ENCODE measurements around the gene IFNAR1.
A peak's percentile ranks its signal among the peaks of the same experiment; 100 is the strongest.
"Not testable (repeated sequence)": the region's sequence is repeated elsewhere in the genome, so short reads cannot be mapped to it uniquely, and the experiment has no call there.

The IFNAR1 gene

DNA sequence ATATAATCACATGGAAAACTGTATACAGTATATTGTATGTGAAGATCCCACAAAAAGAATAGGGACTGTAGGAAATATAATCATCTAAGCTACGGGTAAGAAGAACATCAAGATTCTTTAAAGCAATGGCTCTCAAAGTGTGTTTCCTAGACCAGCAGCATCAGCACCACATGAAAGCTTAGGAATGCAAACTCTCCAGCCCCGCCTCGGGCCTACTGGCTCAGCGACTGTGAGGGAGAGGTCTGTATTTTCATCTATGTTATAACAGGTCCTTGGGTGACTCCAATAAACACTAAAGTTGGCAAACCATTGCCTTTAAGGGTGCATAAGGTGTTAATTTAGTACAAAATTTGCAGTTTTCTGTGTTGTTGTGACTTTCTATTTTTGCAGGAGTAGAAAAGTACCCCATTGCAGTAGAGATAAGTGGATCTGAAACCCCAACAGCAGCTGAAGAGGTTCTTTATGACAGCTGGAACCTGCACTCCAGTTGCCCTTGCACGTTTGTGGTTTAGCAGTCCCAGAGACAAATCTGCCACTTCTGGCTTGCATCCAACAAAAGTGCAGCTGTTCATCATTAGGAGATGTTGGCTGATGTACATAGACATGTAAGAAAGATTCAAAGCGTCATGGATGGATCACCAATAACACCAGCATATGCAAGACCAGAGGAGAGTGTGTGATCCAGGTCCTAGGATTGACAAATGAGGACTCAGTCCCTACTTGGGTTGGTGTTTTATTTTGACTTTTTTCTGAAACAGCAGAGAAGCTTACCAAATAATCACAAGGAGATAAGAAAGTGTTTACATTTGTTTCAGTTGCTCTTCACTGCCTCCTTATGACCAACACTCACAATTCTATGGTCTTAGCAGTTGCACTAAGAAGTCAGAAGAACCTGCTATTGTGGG, 15.9 kb upstream of the IFNAR1 start:
- peak; percentile 47 for DNase-seq

DNA sequence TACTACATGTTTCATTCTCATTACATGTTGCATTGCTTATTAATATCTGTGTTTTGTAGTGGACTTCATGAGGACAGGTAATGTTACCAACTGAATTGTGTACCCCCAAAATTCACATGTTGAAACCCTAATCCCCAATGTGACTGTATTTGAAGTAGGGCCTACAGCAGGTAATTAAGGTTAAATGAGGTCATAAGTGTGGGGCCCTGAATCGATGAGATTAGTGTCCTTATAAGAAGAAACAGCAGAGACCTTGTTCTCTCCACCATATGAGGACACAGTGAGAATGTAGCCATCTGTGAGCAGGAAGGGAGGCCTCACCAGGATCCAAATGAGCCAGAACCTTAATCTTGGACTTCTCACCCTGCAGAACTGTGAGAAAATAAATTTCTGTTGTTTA, 15.0 kb upstream of the IFNAR1 start:
- no peak for DNase-seq

DNA sequence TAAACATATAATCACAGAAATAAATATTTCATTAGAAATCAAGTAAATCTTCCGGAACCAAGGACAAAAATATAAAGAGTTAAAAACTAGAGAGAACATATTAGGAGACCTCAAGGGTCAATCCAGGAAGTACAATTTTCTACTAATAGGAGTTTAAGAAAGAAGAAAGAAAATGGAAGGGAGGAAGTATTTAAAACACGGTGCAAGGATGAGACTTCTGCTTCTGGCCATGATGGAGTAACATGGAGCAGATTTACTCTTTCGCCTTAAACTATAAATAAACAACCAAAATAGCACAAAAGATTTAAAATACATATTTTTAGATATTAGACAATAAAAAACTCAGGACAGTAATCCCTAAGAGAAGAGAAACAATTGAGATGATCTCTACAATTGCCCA, 12.6 kb upstream of the IFNAR1 start:
- no peak for DNase-seq

DNA sequence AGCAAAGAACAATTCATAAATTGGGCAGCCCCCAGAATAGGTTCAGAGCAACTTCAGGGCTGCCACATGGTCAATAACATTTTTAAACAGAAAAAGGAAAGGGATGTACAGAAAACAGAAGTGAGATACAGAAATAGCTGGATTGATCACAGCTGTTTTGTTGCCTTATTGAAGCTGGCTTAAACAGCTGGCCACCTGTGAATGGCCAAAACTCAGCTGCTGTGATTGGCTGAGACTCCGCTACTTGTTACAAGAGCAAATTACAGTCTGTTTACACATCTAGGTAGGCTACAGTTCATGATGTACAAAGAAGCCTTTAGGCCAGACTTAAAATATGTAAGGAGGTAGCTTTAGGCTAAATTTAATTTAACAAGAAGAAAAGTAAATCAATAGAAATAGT, 11.6 kb upstream of the IFNAR1 start:
- no peak for DNase-seq

DNA sequence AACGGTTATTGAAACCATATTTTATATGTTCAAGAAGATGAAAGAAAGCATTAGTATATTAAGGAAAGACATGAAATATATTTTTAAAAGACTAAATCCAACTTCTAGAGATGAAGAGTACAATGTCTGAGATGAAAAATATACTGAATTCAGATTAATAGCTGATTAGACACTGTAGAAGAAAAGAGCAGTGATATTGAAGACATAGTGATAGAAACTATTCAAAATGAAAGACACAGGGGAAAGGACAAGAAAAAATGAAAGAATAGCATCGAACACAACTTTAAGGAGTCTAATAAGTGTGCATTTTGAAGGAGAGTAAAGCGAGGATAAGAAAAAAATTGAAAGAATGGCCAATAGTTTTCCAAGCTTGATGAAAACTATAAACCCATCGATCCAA, 11.2 kb upstream of the IFNAR1 start:
- no peak for DNase-seq

DNA sequence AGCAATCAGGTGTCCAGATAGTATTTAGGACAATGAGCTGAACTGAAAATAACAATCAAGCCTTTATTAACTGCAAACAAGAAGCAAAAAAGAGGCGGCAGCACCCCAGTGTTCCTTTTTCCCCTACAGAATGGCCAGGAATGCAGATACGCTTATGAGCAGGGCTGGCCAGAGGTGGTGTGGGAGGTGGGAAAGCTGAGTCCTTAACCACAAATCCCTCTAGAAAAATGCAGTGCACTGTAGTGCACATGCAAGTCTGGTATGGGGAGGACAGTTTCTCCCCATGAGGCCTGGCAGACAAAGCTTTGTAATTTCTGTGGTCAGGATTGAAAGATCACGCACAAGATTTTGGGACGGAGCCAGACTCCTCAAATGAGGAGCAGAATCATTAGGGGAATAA, 10.7 kb upstream of the IFNAR1 start:
- no peak for DNase-seq

DNA sequence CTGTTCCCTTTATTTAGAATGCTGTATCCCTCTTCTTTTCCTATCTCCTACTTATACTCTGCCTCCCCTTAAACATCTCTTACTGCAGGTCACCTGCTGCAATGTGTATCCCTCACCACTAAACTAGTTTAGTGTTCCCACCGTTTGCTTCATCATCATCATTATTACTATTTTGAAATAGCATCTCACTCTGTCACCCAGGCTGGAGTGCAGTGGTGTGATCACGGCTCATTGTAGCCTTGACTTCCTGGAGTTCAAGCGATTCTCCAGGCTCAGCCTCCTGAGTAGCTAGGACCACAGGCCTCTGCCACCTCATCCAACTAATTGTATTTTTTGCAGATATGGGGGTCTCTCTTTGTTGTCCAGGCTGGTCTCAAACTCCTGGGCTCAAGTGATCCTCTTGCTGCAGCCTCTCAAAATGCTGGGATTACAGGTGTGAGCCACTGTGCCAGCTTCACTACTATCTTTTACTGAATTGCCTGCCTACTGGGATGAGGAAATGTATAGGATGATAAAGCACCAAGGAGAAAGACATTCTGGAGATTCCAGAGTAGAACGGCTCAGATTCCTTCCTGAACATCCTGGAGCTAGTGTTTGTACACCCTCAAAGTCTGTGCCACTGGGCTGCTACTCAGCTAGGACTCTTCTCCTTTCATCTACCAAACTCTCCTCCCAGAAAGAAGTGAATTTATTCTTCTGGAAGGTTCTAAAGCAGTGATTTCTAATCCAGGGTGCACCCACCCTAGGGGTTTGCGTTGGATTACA, 8.6 kb upstream of the IFNAR1 start:
- no peak for DNase-seq

DNA sequence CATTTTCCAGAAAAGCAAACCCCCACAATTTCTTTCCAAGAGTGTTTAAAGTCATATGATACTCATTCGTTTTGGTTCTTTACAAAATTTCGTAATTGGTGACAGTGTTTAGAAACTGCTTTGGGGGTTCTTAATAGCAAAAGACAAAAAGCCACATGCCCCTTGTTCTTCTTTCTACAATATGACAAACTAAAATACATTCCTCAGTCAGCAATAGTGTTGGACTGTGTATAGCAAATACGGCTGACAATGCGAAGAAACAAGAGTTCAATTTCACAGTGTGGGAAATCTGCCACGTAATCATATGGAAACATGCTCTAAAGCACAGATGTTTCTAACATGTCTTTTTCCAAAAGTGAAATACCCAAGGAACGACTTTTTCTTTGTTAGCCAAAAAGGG, 7.6 kb upstream of the IFNAR1 start:
- DNase-seq = no peak

DNA sequence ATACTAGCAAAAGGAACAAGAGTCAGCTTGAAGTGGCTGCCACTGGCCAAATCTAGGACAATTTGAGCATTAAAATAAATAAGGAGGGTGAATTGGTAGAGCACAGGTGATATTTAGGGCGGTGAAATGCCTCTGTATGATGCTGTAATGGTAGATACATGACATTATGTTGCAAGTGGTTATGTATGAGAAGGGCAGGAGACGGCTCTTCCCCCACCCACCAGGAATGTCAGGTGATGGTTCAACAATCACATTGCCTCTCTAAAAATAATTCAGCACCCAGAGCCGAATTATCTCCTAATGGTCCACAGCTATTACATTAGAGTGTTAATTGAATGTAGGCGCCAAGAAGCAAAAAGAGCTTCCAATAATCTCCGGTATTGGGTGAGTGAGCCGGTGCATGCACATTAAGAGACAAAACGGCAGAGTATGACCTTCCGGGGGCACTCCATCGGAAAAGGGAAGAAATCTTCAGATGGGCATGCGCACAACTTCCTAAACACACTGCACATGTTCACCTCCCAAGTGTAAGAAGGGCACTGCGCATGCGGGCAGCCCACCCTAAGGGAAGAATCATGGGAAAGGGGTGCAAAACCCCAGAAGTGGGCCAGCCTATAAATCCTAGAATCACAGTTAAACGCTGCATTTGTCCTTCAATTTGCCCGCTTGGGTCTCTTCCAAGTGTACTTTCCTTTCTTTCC, 6.8 kb upstream of the IFNAR1 start:
- DNase-seq = no peak

DNA sequence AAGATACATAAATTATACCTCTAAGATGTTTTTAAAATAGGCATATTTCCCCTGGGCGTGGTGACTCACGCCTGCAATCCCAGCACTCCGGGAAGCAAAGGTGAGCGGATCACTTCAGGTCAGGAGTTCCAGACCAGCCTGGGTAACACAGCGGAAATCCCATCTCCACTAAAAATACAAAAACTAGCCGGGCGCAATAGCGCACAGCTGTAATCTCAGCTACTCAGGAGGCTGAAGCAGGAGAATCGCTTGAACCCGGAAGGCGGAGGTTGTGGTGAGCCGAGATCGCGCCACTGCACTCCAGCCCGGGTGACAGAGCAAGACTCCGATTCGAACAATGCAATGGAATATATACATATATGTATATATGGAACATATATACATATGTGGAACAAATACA, 3.8 kb upstream of the IFNAR1 start:
- DNase-seq = not testable (repeated sequence)

DNA sequence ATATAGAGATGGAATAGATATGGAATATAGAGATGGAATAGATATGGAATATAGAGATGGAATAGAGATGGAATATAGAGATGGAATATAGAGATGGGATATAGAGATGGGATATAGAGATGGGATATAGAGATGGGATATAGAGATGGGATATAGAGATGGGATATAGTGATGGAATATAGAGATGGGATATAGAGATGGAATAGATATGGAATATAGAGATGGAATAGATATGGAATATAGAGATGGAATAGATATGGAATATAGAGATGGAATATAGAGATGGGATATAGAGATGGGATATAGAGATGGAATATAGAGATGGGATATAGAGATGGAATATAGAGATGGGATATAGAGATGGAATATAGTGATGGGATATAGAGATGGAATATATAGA, 1.2 kb upstream of the IFNAR1 start:
- not testable (repeated sequence) for DNase-seq

DNA sequence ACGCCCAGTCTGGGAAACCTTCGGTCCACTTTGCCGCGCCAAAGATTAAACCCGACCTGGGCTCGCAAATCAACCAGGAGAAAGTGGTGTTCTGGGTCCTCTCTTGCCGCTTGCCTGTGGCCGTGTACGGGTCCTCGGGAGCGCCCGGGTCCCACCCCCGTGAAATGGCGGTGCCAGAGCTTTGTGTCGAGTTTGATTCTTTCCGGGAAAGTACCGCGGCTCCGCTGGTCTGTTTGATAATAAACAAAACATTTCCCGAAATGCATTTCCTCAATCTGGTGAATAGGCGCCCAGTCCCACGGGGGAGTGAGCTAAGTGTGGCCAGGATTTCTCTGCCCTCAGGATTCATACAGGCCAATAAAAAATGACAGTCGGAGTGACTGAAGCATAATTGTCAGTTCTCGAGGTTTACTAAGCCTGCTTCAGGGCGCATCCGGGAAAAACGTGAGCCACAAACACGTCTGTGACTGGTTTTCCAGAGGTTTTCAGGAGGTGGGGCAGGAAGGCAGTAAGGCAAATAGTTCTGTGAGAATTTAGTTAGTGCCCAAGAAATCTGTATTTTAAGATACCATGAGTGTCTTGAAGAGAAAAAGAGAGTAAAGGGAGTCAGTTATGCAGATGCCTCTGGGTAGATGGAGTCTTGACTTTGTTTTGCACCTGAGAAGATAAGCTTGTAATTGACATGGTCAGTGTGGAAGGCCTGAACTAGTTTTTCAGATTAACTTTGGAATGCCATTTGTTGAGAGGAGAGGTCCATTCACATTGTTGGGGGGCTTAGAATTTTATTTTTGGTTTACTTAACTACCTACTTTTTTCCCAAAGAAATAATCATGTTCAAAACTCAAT, 675 bp downstream of the IFNAR1 start:
- DNase-seq = peak; percentile 69

DNA sequence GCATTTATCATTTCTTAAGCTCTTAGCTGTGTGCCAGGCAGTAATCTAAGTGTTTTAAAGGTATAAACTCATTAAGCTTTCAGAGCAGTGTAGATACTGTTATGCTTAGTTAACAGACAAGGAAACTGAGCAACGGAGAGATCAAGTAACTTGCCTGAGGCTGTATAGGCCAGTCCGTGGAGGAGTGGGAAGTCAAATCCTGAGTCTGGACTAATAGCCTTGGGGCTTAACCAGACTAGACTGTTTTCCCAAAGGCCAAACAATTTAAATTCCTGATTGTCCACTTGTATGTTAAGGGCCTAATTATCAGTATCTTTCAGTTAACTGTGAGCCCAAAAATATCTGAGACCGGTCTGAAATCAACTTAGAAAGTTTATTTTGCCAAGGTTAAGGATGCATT, 2.6 kb downstream of the IFNAR1 start:
- no peak for DNase-seq

DNA sequence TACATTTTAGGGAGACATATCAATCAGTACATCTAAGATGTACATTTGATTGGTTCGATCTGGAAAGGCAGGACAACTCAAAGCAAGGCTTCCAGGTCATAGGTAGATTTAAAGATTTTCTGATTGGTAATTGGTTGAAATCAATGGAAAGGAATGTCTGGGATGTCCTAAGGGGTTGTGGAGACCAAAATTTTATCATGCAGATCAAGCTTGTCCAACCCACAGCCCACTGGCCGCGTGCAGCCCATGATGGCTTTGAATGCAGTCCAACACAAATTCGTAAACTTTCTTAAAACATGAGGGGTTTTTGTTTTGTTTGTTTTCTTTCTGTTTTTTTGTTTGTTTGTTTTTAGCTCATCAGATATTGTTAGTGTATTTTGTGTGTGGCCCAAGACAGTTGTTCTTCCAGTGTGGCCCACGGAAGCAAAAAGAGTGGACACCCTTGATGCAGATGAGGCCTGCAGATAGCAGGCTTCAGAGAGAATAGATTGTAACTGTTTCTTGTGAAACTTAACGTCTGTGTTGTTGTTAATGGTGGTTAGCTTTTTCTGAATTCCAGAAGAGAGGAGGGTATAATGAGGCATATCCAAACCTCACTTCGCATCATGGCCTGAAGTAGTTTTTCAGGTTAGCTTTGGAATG, 3.1 kb downstream of the IFNAR1 start:
- DNase-seq = no peak

DNA sequence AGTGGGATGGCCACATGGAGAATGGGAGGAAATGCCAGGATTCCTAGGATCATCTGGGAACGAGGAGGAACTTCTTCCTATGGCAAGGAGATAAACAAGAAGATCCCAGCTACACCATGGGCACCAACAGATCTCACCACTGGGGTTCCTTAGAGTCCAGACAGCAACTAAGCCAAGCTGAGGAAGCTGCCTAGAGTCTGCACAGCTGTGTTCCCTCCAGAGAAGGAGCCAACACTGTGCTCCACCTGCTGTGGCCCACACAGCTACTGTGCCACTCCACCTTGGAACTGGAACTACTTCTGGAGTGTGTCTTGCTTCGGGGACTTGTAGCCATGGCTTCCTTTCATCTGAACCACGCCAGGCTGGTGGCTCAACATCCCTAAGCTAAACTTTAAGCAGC, 6.0 kb downstream of the IFNAR1 start:
- DNase-seq = no peak

DNA sequence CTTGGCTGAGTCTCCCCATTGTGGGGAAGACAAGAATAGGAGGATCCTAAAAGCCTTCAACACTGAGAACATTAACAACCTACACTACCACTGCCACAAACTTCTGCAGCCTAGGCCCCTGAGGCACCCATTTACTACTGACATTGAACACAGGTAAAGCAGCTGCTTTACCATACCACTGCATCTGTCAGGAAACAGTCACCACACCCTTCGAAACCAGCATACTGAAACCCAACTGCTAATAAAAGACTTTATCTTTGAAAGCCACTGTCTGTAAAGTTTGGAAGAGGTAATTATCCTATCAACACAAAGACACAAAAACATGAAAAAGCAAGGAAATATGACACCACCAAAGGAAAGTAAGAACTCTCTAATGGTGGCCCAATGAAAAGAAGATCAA, 7.4 kb downstream of the IFNAR1 start:
- no peak for DNase-seq

DNA sequence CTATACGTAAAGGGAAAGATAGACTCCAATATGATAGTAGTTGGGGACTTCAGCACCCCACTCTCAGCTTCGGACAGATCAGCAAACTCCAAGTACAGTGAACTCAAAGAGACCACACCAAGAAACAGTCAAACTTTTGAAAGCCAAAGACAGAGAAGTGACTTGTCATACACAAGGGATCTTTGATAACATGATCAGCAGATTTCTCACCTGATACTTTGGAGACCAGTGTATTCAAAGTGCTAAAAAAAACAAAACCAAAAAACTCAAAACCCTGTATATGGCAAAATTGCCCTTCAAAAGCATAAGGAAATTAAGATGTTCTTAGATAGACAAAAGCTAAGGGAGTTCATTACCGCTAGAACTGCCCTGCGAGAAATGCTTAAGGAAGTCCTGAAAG, 9.4 kb downstream of the IFNAR1 start:
- no peak for DNase-seq

DNA sequence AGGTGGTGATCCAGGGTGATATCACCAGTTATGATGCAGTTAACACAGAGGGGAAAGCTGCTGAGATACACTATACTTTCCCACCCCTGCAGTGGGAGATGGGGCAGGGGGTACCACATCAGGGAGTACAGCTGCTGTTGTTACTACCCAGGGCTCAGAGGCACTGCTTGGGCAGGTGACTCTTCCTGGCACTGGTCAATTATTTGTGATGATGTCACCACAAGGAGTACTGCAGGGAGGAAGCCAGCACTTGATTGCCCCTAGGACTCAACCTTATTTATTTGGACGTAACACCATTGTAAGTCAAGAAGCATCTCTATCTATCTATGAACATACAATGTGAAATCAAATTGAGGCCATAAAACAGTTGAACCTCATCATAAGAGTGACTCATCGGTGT, 10.1 kb downstream of the IFNAR1 start:
- DNase-seq = no peak

DNA sequence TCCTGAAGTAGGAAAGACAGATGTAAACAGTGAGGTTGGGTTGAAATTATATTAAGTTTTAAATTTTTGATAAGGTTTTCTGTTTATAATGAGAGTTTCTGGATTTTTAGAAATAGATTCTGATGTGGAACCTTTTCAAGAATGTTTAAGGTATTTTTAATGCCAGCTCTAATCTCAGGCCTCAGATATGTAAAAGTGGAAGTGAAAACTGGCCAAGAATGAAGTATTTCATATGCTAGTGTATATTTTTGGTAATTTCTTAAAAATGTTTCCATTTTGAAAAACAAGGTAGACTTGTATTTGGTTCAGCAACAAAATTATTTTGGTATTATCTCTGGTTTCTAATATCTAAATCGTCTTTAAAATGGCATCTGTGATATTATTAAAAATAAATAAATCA, 14.4 kb downstream of the IFNAR1 start:
- no peak for DNase-seq

DNA sequence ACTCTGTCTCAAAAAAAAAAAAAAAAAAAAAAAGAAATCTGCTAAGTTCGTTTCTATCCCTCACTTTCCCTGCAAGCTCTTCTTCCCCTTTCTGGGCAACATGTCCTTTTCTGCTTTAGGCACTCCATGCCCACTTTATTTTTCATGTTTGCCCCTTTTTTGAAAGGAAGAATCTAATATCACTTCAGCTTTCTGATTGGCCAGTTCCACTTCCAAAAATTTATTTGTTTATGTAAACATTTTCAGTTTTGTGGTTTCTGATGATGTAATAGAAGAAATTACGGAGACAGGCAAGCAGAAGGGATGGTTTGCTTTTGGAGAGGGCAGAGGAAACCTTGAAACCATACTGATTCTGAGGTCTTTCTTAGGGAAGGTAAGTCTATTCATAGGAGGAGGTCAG, 15.1 kb downstream of the IFNAR1 start:
- DNase-seq = no peak

DNA sequence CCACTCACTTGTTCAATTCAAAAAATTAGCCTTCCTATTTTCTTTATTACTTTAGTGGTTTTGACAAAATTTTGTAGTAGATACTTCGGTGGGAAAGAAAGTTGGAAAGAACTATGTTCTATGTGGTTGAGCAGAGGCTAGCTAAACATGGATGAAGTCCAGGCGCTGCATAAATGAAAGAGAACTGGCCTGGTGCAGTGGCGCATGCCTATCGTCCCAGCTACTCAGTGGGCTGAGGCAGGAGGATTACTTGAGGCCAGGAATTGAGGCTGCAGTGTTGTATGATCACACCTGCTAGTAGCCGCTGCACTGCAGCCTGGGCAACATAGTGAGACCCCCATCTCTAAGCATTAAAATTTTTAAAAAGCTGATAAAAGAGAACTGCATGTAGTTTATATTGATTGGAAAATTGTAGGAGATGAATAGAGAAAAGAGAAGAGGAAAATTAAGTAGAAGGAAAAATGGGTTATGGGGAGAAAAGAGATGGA, 21.0 kb downstream of the IFNAR1 start:
- DNase-seq = no peak

DNA sequence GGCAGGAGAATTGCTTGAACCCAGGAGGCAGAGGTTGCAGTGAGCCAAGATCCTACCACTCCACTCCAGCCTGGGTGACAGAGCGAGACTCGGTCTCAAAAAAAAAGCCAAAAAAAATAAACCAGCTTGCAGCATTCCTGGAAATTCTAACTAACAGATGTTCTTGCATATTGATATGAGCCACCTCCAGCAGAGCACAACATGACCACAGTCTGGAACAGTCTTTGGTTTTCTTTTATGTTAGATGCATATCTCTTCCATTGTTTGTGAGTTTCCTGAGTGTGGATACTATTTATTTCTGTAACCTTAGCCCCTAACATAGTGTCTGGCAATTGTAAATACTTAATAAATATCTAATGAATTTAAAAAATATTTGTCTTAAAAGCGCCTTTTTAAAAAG, 23.9 kb downstream of the IFNAR1 start:
- no peak for DNase-seq
